GM19397 (cell line): ENCODE results near the gene ETFA.

ENCODE experiments used
- ATAC-seq: cut with Tn5 transposase; IDR thresholded peaks from one replicate; pipeline ENCODE4 v1.9.1; 2021; ENCODE audit warnings: mild to moderate bottlenecking, moderate library complexity; ENCODE audit not compliant: unreplicated experiment

ETFA gene

GRCh38 chr15:76311100-76311953, at the start of gene ETFA:
ETFA (minus strand) TSS chr15:76311469; CDS start chr15:76311388, 81 bp downstream.
- peak; percentile 97 for ATAC-seq

- no peak for ATAC-seq
Measured at GRCh38 chr15:76360416-76360815, 49.1 kb upstream of the ETFA start.

- no peak for ATAC-seq
Measured at GRCh38 chr15:76359152-76359551, 47.9 kb upstream of the ETFA start.

- ATAC-seq, result no peak
Measured at GRCh38 chr15:76358453-76358852, 47.2 kb upstream of the ETFA start.

- ATAC-seq, result no peak
Measured at GRCh38 chr15:76354823-76355440, 43.7 kb upstream of the ETFA start.

- no peak for ATAC-seq
Measured at GRCh38 chr15:76353903-76354302, 42.6 kb upstream of the ETFA start.

DNA sequence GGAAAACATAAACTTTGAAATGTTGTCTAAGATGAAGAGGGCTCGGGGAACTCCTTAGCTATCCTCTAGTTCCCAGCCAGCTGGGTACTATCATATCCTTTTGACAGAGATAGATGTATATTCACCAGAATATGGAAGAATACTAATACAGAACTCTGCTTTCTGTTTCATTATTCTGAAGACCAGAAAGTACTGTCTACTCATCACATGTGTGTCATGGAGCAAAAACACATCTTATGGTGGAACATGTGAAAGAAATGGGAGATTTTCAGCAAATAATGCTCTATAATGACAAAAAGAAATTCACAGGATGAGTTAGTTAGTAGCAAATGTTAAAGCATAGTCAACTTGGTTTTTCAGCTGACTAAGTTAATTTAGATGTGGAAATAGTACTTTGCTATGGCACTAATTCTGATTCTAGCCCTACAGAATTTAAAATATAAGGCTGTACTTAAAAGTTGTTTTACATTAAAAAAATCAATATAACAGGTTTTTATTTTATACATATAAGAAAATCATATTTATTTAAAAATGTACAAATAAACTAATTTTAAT, 41.8 kb upstream of the ETFA start:
- ATAC-seq, result no peak

DNA sequence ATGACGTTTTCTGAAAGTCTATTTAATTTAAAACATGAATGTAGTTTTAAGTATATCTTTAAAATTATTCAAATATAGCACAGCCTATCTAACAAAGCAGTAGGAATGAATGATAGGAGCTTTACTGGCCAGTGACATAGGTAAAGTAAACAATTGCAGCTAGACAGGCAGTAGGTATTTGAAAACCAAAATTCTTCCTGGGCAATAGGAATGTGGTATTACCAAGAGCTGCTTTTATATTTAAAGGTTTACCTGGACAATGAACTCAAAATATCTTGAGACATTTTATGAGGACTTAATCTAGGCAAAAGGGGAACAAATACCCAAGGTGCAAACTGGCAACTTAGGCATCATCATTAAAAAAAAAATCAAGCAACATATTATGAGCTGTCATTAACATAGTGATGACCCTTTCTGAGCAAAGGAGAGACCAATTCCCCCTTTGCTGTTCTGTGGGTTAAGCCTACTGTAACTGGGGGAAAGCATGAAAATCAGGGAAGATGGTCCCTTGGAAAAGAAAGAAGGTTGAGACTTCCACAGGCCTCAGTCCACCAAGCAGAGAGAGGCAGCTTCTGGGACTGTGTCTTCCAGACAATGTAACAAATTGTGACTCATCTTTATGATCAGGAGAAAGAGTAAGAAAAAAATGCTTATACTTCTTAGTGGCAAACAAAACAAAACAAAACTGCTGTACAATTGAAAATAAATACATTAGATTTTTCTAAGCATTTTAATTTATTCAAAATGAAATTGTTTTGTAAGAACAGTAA, 38.2 kb upstream of the ETFA start:
- ATAC-seq, result no peak

- ATAC-seq, result no peak
Measured at GRCh38 chr15:76347482-76348055, 36.3 kb upstream of the ETFA start.

DNA sequence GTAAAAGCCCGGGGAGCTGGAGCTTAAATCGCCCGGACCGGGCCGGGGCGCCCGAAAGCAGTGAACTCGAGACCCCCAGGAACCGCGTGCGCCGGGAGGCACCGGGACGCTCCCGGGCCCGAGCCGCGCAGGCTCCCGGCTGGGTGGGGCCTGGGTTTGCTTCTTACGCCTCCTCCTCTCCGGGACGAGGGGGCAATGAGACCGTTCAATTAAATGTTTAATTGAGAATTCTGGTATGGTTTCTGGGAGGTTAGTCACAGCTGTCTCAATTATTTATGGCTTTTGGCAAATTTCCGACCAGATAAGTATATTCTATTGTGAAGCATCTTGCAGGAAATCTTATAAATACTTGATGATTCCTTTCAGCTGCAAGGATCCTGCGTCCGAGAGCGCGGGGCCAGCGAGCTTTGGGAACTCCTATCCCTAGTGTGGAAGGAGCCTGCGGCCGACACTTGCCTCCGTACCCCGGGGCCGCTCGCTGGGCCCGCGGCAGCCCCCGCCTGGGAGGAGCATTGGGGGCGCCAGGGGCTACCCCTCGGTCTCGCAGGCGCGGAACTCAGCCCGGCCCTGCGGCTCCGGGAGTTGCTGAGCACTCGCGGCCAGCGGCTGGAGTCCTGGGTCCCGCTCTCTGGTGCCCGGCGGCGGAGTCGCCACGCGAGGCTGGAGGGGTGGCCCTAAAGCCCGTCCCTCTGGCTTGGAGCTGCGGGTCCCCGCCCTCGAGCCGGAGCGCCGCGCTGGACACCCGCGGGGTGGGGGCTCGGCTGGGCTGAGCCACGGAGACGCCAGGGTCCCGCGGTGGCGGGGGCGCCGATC, 35.6 kb upstream of the ETFA start:
- ATAC-seq, result no peak

DNA sequence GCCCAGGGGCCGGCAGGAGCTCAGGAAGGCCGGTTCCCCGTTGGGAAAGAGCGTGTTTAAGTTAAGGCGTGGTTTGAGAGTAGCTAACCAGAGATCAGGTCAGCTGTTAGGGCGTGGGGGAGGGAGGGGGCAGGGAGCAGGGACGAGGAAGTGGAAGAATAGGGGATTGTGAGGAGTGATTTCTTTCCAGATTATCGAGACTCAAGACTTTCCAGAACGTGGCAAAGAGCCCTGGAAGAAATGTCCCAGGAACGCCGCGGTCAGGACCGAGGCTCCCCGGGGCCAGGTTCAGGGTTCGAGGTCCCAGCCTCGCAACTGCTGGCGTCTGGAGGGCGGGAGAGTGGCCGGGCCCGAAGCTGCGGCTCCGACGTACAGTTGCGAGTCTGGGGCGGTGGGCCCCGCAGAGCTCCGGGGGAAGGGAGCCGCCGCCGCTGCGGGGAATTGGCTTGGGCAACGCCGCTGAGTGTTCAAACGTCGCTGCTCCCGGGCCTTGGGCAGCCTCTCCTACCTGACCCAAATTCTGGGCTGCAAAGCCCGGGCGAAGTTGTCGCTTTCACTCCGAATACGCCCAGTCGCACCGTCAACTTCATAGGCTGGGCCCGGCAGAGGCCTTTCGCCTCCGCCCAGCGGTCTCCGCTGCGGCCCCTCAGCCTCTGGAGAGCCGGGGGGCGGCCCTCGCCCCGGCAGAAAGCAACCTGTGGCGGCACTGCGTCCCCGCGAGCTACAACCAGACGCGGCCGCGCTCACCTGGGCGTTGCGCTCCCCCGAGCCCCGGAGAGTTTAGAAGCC, 34.8 kb upstream of the ETFA start:
- no peak for ATAC-seq

DNA sequence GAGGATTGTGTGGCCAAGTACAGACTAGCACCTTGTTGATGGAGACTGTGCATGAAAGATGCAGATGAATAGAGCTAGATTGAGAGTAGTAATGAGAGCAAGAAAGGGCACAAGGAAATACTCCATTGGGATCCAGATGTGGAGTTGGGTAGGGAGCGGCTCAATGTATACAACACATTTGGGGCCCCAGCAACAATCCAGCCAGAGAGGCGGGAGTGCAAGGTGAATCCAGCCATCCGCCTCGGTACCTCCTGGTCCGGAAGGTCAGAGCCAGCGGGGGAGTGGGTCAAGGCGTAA, 34.3 kb upstream of the ETFA start:
- ATAC-seq, result no peak

- no peak for ATAC-seq
Measured at GRCh38 chr15:76344893-76345582, 33.8 kb upstream of the ETFA start.

GRCh38 chr15:76343313-76343996, 32.2 kb upstream of the ETFA start:
- ATAC-seq, result no peak

- ATAC-seq, result no peak
Measured at GRCh38 chr15:76342382-76343201, 31.3 kb upstream of the ETFA start.

DNA sequence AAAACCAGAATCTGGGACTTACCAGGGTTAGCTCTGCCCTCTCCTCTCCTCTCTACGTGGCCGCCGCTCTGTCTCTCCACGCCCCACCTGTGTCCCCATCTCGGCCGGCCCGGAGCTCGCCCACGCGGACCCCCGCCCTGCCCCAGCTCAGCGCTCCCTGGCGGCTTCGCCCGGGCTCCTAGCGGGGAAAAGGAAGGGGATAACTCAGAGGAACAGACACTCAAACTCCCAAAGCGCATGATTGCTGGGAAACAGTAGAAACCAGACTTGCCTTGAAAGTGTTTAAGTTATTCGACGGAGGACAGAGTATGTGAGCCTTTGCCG, 30.8 kb upstream of the ETFA start:
- ATAC-seq, result no peak

DNA sequence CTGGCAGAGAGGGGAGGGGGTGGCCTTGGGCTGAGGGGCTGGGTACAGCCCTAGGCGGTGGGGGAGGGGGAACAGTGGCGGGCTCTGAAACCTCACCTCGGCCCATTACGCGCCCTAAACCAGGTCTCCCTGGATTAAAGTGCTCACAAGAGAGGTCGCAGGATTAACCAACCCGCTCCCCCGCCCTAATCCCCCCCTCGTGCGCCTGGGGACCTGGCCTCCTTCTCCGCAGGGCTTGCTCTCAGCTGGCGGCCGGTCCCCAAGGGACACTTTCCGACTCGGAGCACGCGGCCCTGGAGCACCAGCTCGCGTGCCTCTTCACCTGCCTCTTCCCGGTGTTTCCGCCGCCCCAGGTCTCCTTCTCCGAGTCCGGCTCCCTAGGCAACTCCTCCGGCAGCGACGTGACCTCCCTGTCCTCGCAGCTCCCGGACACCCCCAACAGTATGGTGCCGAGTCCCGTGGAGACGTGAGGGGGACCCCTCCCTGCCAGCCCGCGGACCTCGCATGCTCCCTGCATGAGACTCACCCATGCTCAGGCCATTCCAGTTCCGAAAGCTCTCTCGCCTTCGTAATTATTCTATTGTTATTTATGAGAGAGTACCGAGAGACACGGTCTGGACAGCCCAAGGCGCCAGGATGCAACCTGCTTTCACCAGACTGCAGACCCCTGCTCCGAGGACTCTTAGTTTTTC, 30.2 kb upstream of the ETFA start:
- ATAC-seq, result no peak
